NCI-H748 (cell line): ENCODE data around the gene CYB561A3.

Experiments
- DNase-seq: peaks from one replicate; lab custom pipeline; 2025; ENCODE audit not compliant: unreplicated experiment; lab: John Stamatoyannopoulos, UW

CYB561A3 gene

GRCh38 chr11:61329871-61330270, 31.8 kb downstream of the CYB561A3 start:
- no peak for DNase-seq

DNA sequence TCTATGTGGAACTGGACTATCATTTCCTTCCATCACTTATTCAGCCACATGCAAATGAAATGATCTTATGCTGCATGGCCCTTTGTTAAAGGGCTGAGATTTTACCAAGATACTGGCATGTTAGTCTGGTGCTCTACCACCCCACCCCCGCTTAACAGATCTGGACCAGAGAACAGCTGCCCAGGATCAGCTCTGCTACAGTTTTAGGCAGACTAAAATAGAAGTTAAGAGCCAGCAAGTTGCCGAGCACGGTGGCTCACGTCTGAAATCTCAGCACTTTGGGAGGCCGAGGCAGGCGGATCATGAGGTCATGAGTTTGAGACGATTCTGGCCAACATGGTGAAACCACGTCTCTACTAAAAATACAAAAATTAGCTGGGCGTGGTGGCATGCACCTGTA, 33.3 kb downstream of the CYB561A3 start:
- no peak for DNase-seq

DNA sequence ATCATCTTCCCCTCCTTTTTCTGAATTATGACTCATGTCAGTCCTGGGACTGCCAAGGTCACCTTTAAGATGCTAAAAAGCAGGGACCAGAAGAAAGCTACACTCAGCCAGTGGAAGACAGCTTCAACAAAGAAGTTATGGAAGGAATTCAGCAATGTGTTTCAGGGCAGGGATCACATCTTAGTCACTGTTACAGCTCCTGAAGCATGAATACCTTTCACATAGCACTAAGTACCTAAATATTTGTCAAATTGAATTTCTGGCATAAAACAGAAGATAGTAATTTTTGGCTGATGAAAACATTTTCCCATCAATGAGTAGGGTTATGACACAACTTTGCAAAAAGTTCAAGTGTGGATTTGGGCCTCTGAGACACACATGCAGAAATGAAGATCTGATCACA, 34.0 kb downstream of the CYB561A3 start:
- DNase-seq, result no peak

GRCh38 chr11:61325649-61326414, 35.9 kb downstream of the CYB561A3 start:
- DNase-seq, result no peak

DNA sequence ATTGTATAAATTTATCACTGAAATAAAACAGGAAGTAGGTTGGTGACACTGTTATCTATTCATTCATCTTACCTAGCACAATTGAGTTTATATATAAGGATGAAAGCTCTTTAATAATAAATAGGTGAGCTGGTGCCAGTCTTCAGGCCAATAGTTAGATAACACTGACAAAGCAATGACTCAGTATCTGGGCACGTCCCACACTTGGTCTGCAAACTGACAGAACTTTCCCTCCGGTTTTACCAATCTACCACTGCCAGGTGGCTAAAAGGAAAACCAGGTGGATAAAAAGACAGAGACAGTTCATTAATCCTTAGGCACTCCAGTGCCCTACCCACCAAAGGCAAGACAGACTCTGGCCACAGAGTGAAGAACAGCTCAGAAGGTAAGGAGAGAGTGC, 46.4 kb downstream of the CYB561A3 start:
- no peak for DNase-seq

- DNase-seq, result no peak
Observed at GRCh38 chr11:61310749-61311148, 50.9 kb downstream of the CYB561A3 start.

- no peak for DNase-seq
Observed at GRCh38 chr11:61309739-61310138, 51.9 kb downstream of the CYB561A3 start.

GRCh38 chr11:61309141-61309540, 52.5 kb downstream of the CYB561A3 start:
- no peak for DNase-seq

- DNase-seq, result no peak
Observed at GRCh38 chr11:61307354-61307753, 54.3 kb downstream of the CYB561A3 start.

DNA sequence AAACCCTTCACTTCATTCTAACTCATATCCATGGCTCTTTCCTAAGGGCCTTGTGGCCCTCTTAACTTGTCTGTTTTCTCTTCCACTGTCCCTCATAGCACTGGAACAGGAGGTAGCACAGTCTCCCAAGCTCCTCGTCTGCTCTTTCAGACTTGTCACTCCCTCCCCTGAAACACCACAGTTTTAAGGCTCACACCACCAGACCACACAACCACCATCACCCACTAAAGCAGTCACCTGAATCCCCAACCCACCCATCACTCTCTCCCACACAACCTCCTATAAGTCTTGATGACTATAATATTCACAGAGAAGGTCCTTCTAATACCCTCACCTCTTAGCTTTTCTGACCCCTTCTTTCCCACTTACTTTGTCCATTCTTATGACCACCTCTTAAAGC, 55.5 kb downstream of the CYB561A3 start:
- no peak for DNase-seq

- no peak for DNase-seq
Observed at GRCh38 chr11:61305417-61305816, 56.3 kb downstream of the CYB561A3 start.

GRCh38 chr11:61303725-61304124, 58.0 kb downstream of the CYB561A3 start:
- no peak for DNase-seq

DNA sequence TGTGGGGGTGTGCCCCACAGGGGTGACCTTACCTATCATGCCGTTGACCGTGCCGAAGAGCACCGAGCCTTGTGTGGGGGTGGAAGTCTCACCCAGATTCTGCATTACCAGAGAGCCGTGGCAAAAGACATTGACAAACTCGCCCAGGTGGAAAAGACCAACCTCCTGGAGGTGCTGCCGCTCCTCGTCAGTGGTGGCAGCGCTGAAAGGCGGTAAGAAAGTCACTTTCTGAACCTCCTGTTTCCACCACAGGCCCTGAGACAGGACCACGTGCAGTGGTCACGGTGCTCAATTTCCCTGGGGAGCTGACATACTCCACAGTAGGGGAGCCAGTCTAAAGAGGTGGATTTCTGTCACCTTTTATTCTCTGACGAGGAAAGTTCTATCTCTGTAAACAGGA, 59.1 kb downstream of the CYB561A3 start:
- no peak for DNase-seq
